Measurements from ENCODE around the gene PRRT1.
"Not testable (repeated sequence)": the region's sequence is repeated elsewhere in the genome, so short reads cannot be mapped to it uniquely, and the experiment has no call there.

The PRRT1 gene

DNA sequence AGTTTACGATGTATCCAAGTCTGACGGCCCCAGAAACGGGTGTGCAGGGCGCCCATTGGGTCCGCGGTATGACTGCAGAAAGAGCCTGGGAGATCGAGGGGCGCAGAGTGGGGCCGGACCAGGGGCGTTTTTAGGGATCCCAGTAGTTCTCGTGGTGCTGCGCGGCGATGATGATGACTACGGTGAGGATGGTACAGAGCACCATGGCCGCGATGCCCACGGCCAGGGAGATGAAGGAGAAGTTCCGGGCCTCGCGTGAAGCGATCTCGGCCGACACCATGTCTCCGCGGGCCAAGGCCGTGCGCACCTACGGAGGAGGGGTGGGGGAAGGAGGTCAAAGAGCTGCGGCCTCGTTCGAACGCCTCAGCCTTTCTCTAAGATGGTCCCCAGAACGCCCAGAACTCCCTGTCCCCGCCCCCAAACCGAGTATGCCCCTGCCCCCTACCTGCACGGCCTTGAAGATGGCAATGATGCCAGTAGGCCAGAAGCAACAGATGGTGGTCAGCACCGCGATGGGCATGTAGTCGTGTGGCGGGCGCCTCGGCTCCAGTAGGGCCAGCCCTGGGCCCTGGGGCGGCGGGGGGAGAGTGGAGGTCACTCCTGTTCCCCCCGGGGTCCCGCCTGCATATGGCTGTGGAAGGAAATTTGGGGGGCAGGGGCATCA is 2.5 kb downstream of the PRRT1 start:
- FAIRE-seq, result no peak

DNA sequence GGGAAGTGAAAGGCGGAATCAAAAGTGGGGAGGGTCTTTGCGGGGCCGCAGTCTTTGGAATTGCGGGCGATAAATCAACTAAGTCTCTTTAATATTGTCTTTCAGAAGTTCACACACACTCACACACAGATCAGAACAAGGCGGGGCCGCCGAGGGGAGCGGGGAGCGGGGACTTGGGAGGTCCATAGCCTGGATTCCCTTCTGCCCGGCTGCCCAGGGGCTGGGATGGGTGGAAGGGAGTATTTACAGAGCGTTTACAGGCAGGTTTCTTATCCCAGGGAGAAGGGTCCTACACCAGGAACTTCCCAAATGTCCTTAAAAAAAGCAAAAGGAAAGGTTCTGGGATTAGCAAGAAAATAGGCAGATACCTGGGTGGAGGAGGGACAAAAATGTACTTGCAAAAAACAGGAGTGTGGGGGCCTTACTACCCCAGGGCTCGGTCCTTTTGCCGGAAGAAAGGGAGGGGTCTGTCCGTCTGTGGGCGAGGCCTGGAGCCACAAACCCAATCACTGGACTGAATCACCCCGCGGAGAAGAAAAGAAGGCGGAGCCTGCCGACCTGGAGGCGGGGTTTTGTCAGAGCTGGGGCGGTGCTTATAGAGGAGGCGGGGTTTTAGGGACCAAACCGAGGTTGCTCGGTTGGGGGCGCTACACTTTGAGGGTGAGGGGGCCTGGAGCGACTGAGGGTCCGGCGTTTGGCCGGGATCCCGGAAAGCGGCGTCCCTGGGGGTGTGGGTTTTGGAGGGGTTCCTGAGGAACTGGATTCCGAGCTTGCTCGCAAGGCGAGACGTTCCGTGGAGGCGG is 3.2 kb downstream of the PRRT1 start:
- no peak for FAIRE-seq

DNA sequence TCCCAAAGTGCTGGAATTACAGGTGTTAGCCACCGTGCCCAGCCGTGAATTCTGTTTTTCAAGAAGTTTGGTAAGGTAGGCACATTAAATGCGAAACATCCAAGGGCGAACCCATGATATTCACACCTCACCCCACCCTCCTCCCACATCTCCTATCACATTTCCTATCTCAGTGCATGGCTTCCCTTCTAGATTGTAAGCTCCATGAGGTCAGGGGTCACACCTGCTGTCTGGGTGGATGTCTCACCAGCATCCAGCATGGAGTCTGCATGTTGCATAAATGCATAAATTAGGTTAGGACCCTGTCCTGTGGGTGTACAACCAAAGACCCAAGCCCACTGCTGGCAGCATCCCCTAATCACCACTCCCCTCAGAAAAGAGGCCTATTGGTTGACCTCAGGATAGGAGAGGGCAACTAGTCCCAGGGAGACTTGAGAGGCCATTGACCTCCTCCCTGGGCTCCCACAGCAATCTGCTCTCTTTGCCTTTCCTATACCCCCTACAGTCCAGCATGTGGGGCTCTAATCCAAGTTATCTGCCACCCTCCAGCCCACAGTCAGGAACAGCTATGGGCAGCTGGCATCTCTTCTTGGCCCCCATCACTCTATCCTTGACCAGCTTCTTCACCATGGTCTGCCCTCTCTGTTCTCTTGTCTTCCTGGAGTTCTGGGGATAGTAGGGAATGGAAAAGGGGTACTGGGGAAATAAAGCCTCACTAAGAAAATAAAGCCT is 4.2 kb downstream of the PRRT1 start:
- no peak for FAIRE-seq

DNA sequence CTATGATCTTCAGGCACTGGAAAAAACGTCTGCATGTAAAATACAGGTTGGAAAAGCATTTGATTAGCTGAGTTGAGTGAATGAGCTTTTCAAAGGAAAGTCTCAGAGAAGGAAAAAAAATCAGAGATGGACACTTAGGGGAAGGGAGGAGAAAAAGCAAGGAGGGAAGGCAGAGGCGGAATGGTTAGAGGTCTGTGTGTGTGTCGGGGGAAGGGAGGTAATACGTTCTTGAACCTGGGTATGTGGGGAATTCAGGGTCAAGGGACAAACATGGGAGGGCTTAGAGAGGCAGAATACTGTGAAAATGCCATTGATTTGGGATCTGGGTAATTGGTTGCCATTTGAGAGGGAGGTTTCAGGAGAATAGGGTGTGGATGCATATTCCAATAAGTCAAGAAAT is 5.1 kb downstream of the PRRT1 start:
- FAIRE-seq, result no peak

GRCh38 chr6:32146287-32146686 is 5.5 kb downstream of the PRRT1 start:
- no peak for FAIRE-seq

DNA sequence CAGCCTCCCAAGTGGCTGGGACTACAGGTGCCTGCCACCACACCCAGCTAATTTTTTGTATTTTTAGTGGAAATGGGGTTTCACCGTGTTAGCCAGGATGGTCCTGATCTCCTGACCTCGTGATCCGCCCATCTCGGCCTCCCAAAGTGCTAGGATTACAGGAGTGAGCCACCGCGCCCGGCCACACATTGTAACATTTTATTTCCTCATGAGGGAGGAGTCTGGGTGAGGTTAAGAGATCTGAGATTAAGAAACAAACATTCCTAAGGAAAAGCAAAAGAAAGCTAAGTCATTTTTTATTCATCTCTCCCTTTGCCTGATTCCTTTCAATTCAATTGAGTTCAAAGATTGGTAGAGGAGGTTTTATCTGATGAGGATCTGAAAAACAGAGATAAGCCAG is 7.5 kb downstream of the PRRT1 start:
- not testable (repeated sequence) for FAIRE-seq

GRCh38 chr6:32140420-32141046 is 11.2 kb downstream of the PRRT1 start:
- FAIRE-seq, result no peak

- FAIRE-seq, result no peak
These were observed 12.1 kb downstream of the PRRT1 start for GRCh38 chr6:32139590-32139989.

DNA sequence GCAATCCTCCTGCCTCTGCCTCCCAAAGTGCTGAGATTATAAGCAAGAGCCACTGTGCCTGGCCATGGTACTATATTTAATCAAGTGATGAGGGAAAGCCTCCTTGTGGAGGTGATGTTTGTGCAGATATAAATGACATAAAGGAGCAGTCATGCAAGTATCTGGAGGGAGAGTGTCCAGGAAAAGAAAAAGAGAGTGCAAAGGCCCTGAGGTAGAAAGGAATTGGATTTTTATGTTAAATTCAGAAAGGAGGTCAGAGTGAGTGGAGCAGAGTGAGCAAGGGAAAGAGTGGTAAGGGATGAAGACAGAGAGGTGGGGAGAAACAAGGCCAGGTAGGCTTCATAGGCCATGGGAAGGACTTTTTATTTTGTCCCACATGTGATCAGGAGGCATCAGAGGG is 14.3 kb downstream of the PRRT1 start:
- no peak for FAIRE-seq

GRCh38 chr6:32133786-32134185 is 18.0 kb downstream of the PRRT1 start:
- FAIRE-seq, result no peak

- FAIRE-seq, result no peak
These were observed 19.6 kb downstream of the PRRT1 start for GRCh38 chr6:32132110-32132509.

GRCh38 chr6:32131439-32131948 is 20.2 kb downstream of the PRRT1 start:
- FAIRE-seq, result no peak

DNA sequence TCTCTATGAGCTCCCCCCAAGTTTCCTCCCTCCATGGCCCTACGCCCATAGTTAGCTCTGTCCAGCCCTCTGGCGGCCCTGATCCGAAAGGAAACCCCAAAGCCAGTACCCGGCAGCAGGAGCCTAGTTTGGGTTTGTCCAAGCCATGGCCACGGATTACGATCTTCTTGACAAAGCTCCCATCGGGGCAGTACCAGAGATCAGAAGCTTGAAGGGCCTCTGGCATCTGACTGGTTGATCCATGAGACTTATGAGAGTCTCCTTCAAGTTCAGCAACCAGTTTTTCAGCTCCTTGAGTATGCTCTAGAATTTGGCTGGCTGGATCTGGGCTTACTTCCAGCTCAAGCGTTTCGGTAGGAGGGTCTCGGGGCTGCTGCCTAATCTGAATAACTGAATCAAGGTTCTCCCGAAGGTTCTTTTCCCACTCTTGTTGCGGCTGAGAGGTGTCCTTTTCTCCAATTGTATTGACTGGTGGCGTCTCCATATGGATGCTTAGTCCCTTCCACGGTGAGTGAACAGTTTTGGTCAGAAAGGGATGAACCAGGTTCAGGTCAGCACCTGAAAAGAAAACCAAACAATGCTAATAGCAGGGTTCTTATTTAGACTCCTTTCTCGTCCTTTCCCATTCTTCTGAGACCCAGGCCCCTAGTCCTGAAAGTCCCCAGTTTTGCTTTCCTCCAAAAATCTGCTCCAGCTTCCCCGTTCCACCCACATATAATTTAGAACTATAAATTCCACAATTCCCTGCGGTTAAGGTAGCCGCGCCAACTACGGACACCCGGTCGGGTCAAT is 22.2 kb downstream of the PRRT1 start:
- FAIRE-seq, result no peak

DNA sequence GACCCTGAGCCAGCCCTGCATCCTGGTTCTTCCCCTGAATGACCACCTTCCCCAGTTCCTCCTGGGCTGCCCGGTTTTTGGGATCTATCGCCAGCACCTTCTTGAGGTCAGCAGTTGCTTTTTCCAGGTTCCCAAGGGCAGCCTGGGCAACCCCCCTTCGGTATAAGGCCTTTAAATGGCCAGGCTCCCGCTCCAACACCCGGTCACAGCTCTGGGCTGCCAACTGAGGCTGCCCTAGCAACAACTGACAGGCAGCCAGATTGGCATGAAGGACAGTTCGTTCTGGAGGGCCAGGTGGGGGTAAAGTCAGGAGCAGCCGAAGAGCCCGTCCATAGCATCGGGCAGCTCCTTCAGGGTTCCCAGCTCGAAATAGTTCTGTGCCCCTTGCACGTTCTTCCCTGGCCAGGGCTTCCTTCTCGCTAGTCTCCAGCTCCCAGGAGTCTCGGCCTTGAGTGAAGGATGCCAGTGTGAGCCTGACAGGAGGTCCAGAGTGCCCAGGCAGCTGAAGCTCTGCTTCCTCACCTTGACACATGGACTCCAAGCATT is 22.9 kb downstream of the PRRT1 start:
- no peak for FAIRE-seq

- FAIRE-seq, result peak; percentile 72
These were observed 23.8 kb downstream of the PRRT1 start, which contains the start of gene ATF6B for GRCh38 chr6:32127717-32128592. Gene ATF6B, minus strand, starts transcription at chr6:32128246. Its CDS starts 39 bp downstream, at chr6:32128207.

DNA sequence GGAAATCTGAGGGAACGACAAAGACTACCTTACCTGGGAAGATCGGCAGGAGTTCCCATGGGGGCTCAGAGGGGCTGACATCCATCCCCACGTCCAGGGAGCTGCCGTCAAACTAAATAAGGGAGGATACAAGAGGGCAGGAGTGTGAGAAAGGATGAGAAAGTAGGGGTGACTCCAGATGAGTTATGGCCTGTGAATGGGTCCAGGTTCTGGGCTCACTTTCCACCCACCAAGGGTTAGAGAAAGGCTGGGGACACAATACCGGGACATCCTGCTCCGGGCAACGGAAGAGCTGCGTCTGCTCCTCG is 24.4 kb downstream of the PRRT1 start:
- FAIRE-seq, result no peak

DNA sequence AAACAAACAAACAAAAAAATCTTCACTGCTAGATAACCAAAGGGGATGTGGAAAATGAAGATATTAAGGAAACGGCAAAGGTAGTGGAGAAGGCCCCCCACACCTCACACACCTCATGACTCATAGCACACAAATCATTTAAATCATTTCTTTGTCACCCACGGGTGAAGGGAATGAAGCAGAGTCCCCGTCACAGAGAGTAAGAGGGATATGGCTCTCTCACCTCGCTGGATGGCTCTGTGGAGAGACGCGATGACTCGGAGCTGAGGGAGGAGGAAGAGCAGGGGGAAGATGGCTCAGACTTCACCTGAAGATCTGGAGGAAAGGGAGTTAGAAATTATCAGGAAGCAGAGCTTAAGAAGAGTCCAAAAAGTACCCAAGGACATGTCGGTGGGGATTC is 24.9 kb downstream of the PRRT1 start:
- FAIRE-seq, result no peak

GRCh38 chr6:32123681-32124080 is 28.1 kb downstream of the PRRT1 start:
- no peak for FAIRE-seq

DNA sequence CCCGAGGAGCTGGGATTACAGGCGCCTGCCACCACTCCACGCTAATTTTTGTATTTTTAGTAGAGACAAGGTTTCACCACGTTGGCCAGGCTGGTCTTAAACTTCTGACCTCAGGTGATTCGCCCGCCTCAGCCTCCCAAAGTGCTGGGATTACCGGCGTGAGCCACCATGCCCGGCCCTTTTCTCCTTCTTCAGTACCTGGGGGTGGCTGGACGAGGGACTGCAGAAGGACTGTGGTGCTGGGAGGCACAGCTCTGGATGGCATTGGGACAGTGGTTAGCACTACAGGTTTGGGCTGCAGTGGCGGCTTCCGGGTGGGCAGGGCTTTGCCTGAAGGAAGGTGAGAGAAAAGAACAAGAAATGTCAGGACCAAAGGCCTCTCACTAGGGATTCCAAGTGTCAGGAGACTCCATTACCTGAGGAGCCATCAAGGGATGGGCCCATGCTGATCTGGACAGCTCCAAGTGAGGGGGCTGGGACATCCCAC is 31.1 kb downstream of the PRRT1 start:
- FAIRE-seq, result no peak

- FAIRE-seq, result no peak
These were observed 32.7 kb downstream of the PRRT1 start for GRCh38 chr6:32118782-32119628.
